NCI-H446 treated with DMSO at 0.1 percent for 48 hours (cell line): ENCODE results near the gene FTO.
"Not testable (repeated sequence)": the region's sequence is repeated elsewhere in the genome, so short reads cannot be mapped to it uniquely, and the experiment has no call there.

Experiments
- DNase-seq: peaks from one replicate; lab custom pipeline; 2025; lab: John Stamatoyannopoulos, UW

FTO gene

GRCh38 chr16:54163197-54163843 is 459.4 kb downstream of the FTO start:
- no peak for DNase-seq

GRCh38 chr16:54164789-54165173 is 460.8 kb downstream of the FTO start:
- no peak for DNase-seq

GRCh38 chr16:54165174-54165911 is 461.4 kb downstream of the FTO start:
- DNase-seq = no peak

- no peak for DNase-seq
These were observed 462.2 kb downstream of the FTO start for GRCh38 chr16:54165912-54166865.

GRCh38 chr16:54169112-54169511 is 465.2 kb downstream of the FTO start:
- no peak for DNase-seq

- no peak for DNase-seq
These were observed 467.9 kb downstream of the FTO start for GRCh38 chr16:54171626-54172537.

- no peak for DNase-seq
These were observed 469.5 kb downstream of the FTO start for GRCh38 chr16:54173490-54173889.

GRCh38 chr16:54174201-54174600 is 470.2 kb downstream of the FTO start:
- no peak for DNase-seq

GRCh38 chr16:54174750-54175149 is 470.8 kb downstream of the FTO start:
- no peak for DNase-seq

- no peak for DNase-seq
These were observed 471.2 kb downstream of the FTO start for GRCh38 chr16:54175169-54175551.

GRCh38 chr16:54175552-54176375 is 471.8 kb downstream of the FTO start:
- no peak for DNase-seq

GRCh38 chr16:54176376-54176901 is 472.5 kb downstream of the FTO start:
- DNase-seq = no peak

GRCh38 chr16:54177052-54177861 is 473.3 kb downstream of the FTO start:
- no peak for DNase-seq

GRCh38 chr16:54177862-54178477 is 474.0 kb downstream of the FTO start:
- no peak for DNase-seq

GRCh38 chr16:54178478-54178976 is 474.6 kb downstream of the FTO start:
- DNase-seq = no peak

GRCh38 chr16:54180421-54181359 is 476.7 kb downstream of the FTO start:
- no peak for DNase-seq

- DNase-seq = not testable (repeated sequence)
These were observed 477.9 kb downstream of the FTO start for GRCh38 chr16:54181683-54182329.
